Germinal center (tissue), 1 donor: ENCODE data around the gene HELQ.
"Not testable (repeated sequence)": the region's sequence is repeated elsewhere in the genome, so short reads cannot be mapped to it uniquely, and the experiment has no call there.

Source experiments
- DNase-seq: peaks from one replicate; pipeline ENCODE4 v3.0.0; 2012; ENCODE audit warnings: mixed read lengths, low spot score

HELQ gene

GRCh38 chr4:83431200-83431599 lies 24.4 kb downstream of the HELQ start:
- no peak for DNase-seq

GRCh38 chr4:83418211-83418610 lies 37.4 kb downstream of the HELQ start:
- no peak for DNase-seq

GRCh38 chr4:83417566-83417965 lies 38.1 kb downstream of the HELQ start:
- DNase-seq: no peak

GRCh38 chr4:83413676-83414075 lies 41.9 kb downstream of the HELQ start:
- DNase-seq: no peak

- DNase-seq: no peak
Observed at GRCh38 chr4:83408908-83409307, 46.7 kb downstream of the HELQ start.

- DNase-seq: no peak
Observed at GRCh38 chr4:83405844-83406816, 49.5 kb downstream of the HELQ start.

- not testable (repeated sequence) for DNase-seq
Observed at GRCh38 chr4:83398158-83398557, 57.5 kb downstream of the HELQ start.

GRCh38 chr4:83393908-83394307 lies 61.7 kb downstream of the HELQ start:
- DNase-seq: no peak

GRCh38 chr4:83392562-83392961 lies 63.1 kb downstream of the HELQ start:
- no peak for DNase-seq

- DNase-seq: no peak
Observed at GRCh38 chr4:83390944-83391343, 64.7 kb downstream of the HELQ start.

GRCh38 chr4:83389756-83390505 lies 65.7 kb downstream of the HELQ start:
- DNase-seq: no peak

GRCh38 chr4:83389037-83389720 lies 66.4 kb downstream of the HELQ start:
- no peak for DNase-seq

- no peak for DNase-seq
Observed at GRCh38 chr4:83388313-83388676, 67.3 kb downstream of the HELQ start.

- no peak for DNase-seq
Observed at GRCh38 chr4:83387476-83388312, 67.9 kb downstream of the HELQ start.

- no peak for DNase-seq
Observed at GRCh38 chr4:83387012-83387411, 68.6 kb downstream of the HELQ start.

- DNase-seq: no peak
Observed at GRCh38 chr4:83382850-83383249, 72.8 kb downstream of the HELQ start.

- no peak for DNase-seq
Observed at GRCh38 chr4:83381173-83381572, 74.5 kb downstream of the HELQ start.

GRCh38 chr4:83378419-83378818 lies 77.2 kb downstream of the HELQ start:
- DNase-seq: no peak

GRCh38 chr4:83372931-83373330 lies 82.7 kb downstream of the HELQ start:
- no peak for DNase-seq

GRCh38 chr4:83371936-83372335 lies 83.7 kb downstream of the HELQ start:
- no peak for DNase-seq

- no peak for DNase-seq
Observed at GRCh38 chr4:83371235-83371634, 84.4 kb downstream of the HELQ start.

- DNase-seq: no peak
Observed at GRCh38 chr4:83370640-83370906, 85.0 kb downstream of the HELQ start.
